ENCODE data around the gene CXCR3.
"Not testable (repeated sequence)": the region's sequence is repeated elsewhere in the genome, so short reads cannot be mapped to it uniquely, and the experiment has no call there.

CXCR3 gene

DNA sequence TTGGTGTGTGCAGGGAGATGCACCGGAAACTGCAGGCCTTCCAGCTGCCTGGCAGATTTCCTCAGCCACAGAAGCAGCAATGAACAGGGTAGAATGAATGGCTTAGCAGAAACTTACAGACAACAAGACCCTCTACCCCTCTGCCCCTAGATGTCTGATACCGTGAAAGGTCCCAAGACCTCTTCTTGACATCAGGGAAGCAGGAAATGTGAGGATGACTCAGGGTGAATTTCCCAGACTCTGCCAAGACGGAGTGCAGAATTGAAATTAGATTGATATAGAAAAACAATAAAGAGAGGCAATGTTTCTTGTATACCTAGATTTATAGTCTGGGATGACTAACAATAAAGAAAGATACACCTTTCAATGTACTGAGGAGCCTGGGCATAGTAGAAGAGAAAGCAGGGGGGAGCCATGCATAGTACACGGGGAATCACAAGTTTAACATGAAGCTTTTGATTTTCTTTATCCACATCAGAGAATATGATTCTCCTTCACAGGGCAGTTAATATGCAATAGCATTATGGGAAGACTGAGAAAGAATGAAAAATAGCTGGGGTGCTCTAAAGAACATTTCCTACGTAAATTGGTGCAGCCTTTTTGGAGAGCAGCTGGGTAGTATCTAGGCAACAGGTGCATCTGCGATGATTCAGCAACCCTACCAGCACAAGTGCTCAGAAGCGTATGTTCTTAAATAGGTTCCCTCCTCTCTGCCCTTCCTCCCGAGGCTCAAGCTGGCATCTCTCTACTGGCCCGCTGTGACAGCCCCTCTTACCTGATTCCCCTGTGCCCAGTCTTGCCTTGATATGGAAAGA, 18.3 kb upstream of the CXCR3 start:
- DNase-seq (ENCODE audit: low spot score): no peak

DNA sequence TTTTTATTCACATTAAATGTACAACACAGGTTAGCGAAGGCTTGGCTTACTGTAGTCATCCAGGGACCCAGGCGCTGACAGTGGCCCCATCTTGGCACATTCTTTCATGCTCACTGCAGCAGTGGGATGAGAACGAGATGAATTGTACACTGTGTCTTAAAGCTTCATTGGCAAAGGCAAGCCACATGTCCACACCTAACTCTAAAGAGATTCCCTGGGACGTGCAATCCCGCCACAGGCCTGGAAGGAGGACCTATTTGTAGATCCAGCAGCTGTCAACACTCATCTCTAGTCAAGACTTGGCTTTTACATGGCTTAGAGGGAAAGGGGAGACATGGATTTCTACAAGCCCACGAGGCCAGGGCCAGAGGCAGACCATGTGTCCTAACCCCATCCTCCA, 16.1 kb upstream of the CXCR3 start:
- no peak for DNase-seq (ENCODE audit: low spot score)

- no peak for DNase-seq (ENCODE audit: low spot score)
Observed at GRCh38 chrX:71632923-71633657, 14.8 kb upstream of the CXCR3 start.

DNA sequence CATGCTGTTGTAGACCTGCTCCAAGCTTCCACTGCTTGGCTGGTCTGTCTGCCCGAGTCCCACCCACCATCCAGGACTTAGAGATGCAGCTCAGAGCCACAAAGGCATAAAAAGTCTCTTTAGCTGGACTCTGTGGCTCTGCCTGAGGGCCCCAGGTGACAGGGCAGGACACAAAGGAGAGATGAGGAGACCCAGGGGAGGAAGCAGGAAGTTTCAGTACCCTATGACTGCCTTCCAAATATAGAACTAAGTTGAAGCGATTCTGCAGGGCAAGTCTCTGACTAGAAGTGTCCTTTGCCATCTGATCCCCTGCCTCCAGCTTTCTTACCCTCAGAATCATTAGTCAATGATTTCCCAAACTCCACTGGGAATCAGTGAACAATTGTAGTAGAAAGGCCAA, 11.2 kb upstream of the CXCR3 start:
- no peak for DNase-seq (ENCODE audit: low spot score)

DNA sequence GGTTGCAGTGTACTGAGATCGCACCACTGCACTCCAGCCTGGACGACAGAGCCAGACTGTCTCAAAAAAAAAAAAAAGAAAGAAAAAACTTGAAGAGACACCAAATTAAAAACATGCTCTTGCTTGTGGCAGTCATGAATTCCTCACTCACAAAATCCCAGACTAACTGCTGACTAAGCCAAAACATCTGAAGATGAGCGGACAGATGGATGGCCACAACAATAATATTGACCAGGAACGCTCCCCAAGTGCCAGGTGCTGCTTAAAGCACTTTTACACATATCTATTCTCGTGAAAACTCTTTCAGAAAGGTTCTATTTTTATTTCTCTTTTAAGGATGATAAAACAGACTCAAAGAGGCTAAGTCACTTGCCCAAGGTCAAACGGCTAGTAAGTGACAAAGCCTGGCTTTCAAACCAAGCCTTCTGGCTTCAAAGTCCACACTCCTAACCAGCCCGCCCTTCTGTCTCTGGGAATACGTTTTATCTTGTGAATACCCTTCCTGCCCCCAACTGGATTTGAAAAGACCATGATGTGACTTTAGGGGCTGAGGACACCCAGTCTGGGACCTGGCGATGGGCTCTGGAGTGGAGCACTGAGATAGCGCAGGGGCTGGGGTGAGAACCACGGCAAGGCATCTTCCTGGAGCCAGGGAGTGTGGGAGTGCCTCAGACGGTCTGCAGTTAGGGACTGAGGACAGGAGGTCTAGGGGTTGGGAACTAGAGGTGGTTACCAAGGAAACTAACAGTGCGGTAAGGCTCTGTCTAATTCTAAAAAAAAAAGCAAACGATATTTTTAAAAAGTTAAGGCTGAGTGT, 9.5 kb upstream of the CXCR3 start:
- DNase-seq (ENCODE audit: low spot score): no peak

- no peak for DNase-seq (ENCODE audit: low spot score)
Observed at GRCh38 chrX:71626576-71626975, 8.3 kb upstream of the CXCR3 start.

DNA sequence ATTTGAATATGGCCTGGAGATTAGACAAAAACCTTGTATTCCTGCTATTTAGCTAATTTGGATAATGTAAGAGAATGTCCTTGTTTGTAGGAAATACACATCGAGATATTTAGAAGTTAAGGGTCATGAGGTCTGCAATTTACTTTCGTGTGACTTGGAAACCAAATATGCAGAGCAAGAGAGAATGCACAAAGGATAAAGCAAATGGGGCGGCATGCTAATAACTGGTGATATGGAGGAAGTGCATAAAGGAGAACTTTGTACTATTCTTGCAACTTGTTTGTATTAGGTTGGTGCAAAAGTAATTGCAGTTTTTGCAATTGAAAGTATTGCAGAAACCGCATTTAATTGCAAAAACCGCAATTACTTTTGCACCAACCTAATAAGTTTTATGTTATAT, 7.2 kb upstream of the CXCR3 start:
- DNase-seq (ENCODE audit: low spot score): no peak

DNA sequence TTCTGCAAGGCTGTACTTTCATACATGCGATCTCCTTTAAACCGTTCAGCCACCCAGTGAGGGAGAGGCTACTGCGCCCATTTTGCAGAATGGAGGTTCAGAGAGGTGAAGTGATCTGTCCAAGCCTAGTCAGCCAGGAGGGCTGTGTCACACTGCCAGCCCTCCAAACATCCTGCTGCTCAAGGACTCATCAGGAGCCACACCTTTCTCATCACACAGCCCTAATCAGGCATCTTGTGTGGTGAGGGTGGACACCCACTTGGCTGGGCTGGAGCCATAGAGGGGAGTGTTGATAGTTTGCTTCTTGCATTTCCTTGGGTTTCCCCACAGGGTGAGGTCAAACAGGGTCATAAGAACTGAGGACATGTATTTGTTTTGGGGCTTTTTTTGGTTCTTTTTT, 5.4 kb upstream of the CXCR3 start:
- DNase-seq (ENCODE audit: low spot score): no peak

- peak; percentile 91 for DNase-seq (ENCODE audit: low spot score)
Observed at GRCh38 chrX:71622576-71623450, 4.5 kb upstream of the CXCR3 start.

DNA sequence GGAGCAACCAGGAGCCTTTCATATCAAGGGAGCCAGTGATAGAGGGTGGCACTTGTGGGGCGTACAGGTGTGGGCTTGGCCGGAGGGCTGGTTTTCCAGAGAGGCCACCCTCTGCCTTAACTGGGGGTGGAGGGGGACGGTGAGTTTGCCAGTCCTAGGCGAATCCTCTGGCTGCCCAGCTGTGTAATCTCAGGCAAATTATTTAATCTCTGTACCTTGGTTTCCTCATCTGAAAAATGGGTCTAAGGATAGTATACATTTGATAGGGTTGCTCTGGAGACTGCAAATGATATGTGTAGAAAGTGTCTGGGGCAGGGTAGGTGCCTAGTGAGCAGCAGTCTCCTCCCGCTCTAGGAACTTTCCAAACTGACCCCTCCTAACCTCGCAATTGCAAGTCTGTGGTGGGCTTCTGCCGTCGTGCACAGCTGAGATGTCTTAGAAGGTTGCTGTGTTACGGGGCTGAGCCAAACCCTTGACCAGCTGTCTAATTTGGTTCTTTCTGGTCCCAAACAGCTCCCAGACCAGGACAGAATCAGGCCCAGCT, 3.8 kb upstream of the CXCR3 start:
- DNase-seq (ENCODE audit: low spot score): no peak

DNA sequence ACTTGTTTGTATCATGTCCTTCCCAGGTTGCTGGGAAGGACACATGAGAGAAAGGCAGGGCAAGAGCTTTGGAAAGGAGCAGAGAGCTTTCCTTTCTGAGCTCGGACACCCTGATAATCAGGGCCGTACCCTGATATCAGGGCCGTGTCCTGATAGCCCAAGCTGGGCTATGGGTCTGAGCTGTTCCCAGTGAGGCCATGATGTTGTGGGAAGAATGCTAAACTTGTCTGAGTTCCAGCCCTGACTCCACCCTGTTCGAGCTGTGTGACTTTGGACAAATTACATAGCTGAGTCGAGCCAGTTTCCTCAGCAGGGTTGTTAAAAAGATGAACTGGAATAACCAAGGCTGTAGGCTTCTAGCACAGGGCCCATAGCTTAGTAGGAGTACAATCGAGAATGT, 3.3 kb upstream of the CXCR3 start:
- peak; percentile 52 for DNase-seq (ENCODE audit: low spot score)

GRCh38 chrX:71619986-71620385, 1.7 kb upstream of the CXCR3 start:
- DNase-seq (ENCODE audit: low spot score): no peak

- no peak for DNase-seq (ENCODE audit: low spot score)
Observed at GRCh38 chrX:71619193-71619592, 882 bp upstream of the CXCR3 start.

- DNase-seq (ENCODE audit: low spot score): no peak
Observed at GRCh38 chrX:71618787-71619186, 476 bp upstream of the CXCR3 start.

- DNase-seq (ENCODE audit: low spot score): no peak
Observed at GRCh38 chrX:71617742-71618141, 569 bp downstream of the CXCR3 start.

- DNase-seq (ENCODE audit: low spot score): no peak
Observed at GRCh38 chrX:71616672-71617529, 1.4 kb downstream of the CXCR3 start.

DNA sequence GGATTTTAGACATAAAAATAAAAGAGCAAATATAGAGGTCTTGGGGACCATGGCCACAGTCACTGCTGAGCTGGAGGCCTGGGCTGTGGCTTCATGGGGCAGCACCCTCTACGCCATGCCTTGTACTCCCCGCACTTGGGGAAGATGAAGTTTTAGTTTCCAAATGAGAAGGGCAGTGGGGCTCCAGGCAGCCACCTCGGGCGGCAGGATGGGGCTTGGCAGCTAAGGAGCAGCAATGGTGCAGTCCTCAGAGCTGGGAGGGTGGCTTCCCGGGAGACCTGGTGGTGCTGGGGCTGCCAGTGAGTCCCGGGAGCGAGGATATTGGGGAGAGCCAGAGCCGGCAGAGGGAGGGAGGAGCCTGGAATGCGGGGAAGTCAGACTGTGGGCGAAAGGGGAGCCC, 2.4 kb downstream of the CXCR3 start:
- no peak for DNase-seq (ENCODE audit: low spot score)

GRCh38 chrX:71615056-71615455, 3.3 kb downstream of the CXCR3 start:
- DNase-seq (ENCODE audit: low spot score): no peak

- DNase-seq (ENCODE audit: low spot score): no peak
Observed at GRCh38 chrX:71612256-71612655, 6.1 kb downstream of the CXCR3 start.

GRCh38 chrX:71611736-71612135, 6.6 kb downstream of the CXCR3 start:
- not testable (repeated sequence) for DNase-seq (ENCODE audit: low spot score)
